Prostate gland (tissue), 2 donors: ENCODE data around the gene EPS8L3. TPM values are rescaled to one million over a fixed set of nuclear protein-coding genes. Genes with fewer than 3 reads are reported as not detected.

ENCODE experiments used
- DNase-seq: peaks from one replicate; pipeline ENCODE4 v3.0.0-alpha.2; 2019; ENCODE audit warnings: low spot score
- H3K27ac ChIP-seq, 2 donors: fragments of 200-600 bp; sonication (generic); 2 replicates each; pipeline ENCODE4 v1.5.1; 2017 to 2019
- H3K27me3 ChIP-seq: fragments of 200-600 bp; sonication (generic); replicated peaks from 2 replicates; pipeline ENCODE4 v1.5.1; 2019; ENCODE audit not compliant: insufficient read depth
- H3K36me3 ChIP-seq, 2 donors: fragments of 200-600 bp; sonication (generic); 1 replicate in 1 of 2; 2 replicates in 1 of 2; pipeline versions ENCODE4 v1.5.1 to v1.8.1; 2017 to 2019
- H3K4me1 ChIP-seq: fragments of 200-600 bp; sonication (generic); replicated peaks from 2 replicates; pipeline ENCODE4 v1.5.1; 2019
- H3K4me3 ChIP-seq, 2 donors: fragments of 200-600 bp; sonication (generic); 2 replicates each; pipeline ENCODE4 v1.5.1; 2017 to 2019
- H3K9me3 ChIP-seq: fragments of 200-600 bp; sonication (generic); 2 replicates; pipeline ENCODE4 v1.5.1; 2017
- POLR2A ChIP-seq: fragments of 450-650 bp; IDR thresholded peaks from one replicate; pipeline ENCODE4 v1.6.1; 2016; ENCODE audit warnings: antibody characterized with exemption, mild to moderate bottlenecking
- POLR2AphosphoS5 ChIP-seq: sonication (generic); formaldehyde crosslinking; IDR thresholded peaks from one replicate; pipeline ENCODE4 v1.6.1; 2017; ENCODE audit warnings: antibody characterized with exemption
- WGBS: methylation state at CpG from one replicate; pipeline ENCODE4 v1.1.5; 2018; 5-methylcytosine and 5-hydroxymethylcytosine counted together
- intact Hi-C: fragments of 100-400 bp; cut with DNase I; formaldehyde crosslinking; loops from one replicate; pipeline ENCODE4 v1.14.2; 2022
- total RNA-seq, 2 donors: library from RNA; depleted of rRNA; stranded (reverse); fragments of >200 nt; gene quantifications; one replicate each; pipeline ENCODE4 v1.1.0, GENCODE V29; 2016
- TF ChIP-seq, protein P1 (sequence below), 4 experiments: fragments of 200-600 bp in 2 of 4; fragments of 450-650 bp in 2 of 4; sonication (generic) in 2 of 4; IDR thresholded peaks; 1 replicate in 3 of 4; 2 replicates in 1 of 4; pipeline ENCODE4 v1.5.1; 2016 to 2019; ENCODE audit warnings: antibody characterized with exemption in 4 of 4, mild to moderate bottlenecking in 2 of 4, moderate library complexity in 2 of 4

EPS8L3 gene
- total RNA-seq, 2 donors from 2014 or later, result 0.34 TPM; not detected in 1

- intact Hi-C loops, result loop anchor here (5.0 kb wide), 1 partner anchor 116 kb away; the partner anchor contains the start of gene CSF1
- no peaks in the 10 kb centered on the region for H3K27me3 ChIP-seq
- 63% methylated on average over 7 of the region's 7 CpGs for WGBS
- TF ChIP-seq POLR2AphosphoS5, result no peak
- TF ChIP-seq POLR2A, result no peak
- TF ChIP-seq, protein P1, sequence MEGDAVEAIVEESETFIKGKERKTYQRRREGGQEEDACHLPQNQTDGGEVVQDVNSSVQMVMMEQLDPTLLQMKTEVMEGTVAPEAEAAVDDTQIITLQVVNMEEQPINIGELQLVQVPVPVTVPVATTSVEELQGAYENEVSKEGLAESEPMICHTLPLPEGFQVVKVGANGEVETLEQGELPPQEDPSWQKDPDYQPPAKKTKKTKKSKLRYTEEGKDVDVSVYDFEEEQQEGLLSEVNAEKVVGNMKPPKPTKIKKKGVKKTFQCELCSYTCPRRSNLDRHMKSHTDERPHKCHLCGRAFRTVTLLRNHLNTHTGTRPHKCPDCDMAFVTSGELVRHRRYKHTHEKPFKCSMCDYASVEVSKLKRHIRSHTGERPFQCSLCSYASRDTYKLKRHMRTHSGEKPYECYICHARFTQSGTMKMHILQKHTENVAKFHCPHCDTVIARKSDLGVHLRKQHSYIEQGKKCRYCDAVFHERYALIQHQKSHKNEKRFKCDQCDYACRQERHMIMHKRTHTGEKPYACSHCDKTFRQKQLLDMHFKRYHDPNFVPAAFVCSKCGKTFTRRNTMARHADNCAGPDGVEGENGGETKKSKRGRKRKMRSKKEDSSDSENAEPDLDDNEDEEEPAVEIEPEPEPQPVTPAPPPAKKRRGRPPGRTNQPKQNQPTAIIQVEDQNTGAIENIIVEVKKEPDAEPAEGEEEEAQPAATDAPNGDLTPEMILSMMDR (IDR thresholded peaks at IDR 0.05), result no peak
- H3K9me3 ChIP-seq, result no peaks in the 10 kb centered on the region
- H3K27ac ChIP-seq, result peak overlapping the region; percentile 11 to 26
- no peak for DNase-seq
- H3K4me3 ChIP-seq, result no peak overlapping the region
- no peaks in the 10 kb centered on the region for H3K4me1 ChIP-seq
- H3K36me3 ChIP-seq, result no peaks in the 10 kb centered on the region
Measured at GRCh38 chr1:109796484-109797302, 33.0 kb upstream of the EPS8L3 start.

DNA sequence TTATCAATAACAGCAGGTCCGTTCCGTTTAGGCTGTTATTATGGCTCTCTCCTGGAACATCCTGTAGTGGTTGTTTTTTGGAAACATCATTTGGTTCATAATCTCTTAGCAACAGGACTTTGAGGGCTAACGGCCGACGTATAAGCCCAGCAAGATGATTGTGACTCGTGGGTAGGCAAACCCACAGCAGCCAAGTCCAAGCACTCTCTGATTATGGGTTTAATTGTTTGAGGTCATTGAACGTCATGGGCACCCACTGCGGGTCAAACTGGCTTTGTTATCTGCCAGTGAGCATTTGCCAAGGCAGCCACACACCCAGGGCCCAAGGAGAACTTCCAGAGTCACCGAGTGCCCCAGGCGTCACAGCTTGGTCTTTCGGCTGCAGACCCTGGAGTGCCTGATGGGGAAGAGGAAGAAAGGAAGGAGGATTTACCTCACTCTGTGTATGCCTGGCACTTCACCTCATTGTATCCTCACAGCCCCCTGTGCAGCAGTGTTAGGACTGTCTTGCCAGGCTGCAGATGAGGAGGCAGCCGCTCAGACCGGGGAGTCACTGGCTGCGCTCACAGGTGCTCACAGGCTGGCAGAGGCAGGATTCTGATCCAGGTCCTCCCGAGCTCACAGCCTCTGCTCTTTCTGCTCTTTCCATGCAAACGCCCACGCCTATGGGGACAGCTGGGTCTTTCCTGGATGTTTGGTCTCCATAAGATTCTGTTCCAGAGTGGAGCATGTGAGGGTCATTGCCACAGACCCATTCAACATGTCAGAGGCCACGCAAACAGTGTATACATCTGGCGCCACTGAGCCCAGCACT is 30.8 kb upstream of the EPS8L3 start:
- H3K27me3 ChIP-seq, result no peaks in the 10 kb centered on the region
- intact Hi-C loops, result loop anchor here (5.0 kb wide), 2 partner anchors 118 to 188 kb away; partner anchors contain the start of genes AHCYL1 and CSF1
- H3K4me1 ChIP-seq, result no peaks in the 10 kb centered on the region
- no peak overlapping the region for H3K27ac ChIP-seq
- DNase-seq, result no peak
- H3K9me3 ChIP-seq, result no peaks in the 10 kb centered on the region
- no peaks in the 10 kb centered on the region for H3K36me3 ChIP-seq
- no peak overlapping the region for H3K4me3 ChIP-seq
- TF ChIP-seq POLR2A, result no peak
- no peak for TF ChIP-seq POLR2AphosphoS5
- TF ChIP-seq, protein P1 (IDR thresholded peaks at IDR 0.05), result no peak
- WGBS, result 93% methylated on average over 19 of the region's 19 CpGs

DNA sequence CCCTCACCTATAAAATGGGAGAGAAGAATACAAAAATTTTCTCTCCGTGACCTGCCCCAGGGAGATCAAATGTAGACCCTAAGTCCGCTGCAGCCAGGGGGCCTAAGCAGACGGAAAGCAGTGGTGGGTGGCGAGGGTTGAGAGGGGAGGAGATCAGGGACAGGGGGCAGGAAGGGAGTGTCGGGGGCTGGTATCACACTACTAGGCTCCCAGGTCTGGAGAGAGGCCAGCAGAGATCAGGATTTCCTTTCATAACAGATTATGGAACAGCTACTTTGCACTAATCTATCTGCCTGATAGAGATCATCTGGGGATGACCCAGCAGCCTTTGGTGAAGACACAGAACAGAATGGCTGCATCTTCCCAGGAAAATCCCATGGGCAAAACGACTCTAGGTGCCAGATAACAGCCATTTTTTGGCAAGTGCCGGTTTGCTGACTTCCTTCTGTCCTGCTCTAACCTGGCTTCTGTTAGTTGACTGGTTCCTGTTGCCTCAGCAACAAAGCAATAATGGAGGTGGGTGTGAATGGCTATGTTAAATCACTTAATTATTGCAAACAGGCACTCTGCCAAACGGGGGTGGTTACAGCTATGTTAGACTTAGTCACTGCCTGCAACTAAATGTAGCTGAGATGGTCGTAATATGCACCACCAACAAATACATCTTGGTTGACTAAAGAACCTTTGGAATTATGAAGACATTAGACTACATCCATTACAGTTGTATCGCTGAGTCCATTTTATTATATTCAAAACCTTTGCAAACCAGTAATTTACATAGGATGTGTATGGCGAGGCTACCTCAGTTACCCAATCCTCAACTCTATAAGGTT is 30.0 kb upstream of the EPS8L3 start:
- no peak for DNase-seq
- Histone ChIP-seq H3K27me3 (no peaks in the 10 kb centered on the region), H3K27ac (no peak overlapping the region), H3K36me3 (no peaks in the 10 kb centered on the region), H3K9me3 (no peaks in the 10 kb centered on the region), H3K4me3 (no peak overlapping the region), H3K4me1 (no peaks in the 10 kb centered on the region)
- TF ChIP-seq POLR2AphosphoS5 (no peak), POLR2A (no peak)
- TF ChIP-seq, protein P1 (IDR thresholded peaks at IDR 0.05), result no peak
- 63% methylated on average over 11 of the region's 11 CpGs for WGBS
- intact Hi-C loops, result loop anchor here (5.0 kb wide), 1 partner anchor 189 kb away; the partner anchor contains the start of gene AHCYL1

DNA sequence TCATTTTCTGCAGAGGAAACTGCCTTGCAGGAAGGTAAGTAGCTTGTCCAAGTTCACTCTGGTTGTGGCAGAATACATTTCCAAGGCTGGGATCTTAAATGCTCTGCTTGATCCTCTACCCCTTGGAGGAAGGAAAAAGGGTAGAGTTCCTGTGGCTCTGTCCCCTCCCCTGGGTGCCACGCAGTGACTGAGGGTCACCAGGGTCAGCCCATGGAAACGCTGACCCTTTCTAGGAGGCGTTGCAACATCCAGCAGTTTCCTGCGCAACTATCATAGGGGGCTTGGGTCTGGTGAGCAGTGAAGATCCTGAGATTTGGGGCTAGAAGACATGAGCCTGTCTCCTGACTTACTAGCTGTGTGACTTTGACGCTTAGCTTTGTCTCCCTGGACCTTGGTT is 29.4 kb upstream of the EPS8L3 start:
- no peaks in the 10 kb centered on the region for H3K4me1 ChIP-seq
- intact Hi-C loops, result loop anchor here (5.0 kb wide), 1 partner anchor 189 kb away; the partner anchor contains the start of gene AHCYL1

More for the DNA sequence above, 29.4 kb upstream of the EPS8L3 start:
- TF ChIP-seq, protein P1 (IDR thresholded peaks at IDR 0.05), result no peak
- TF ChIP-seq POLR2A, result no peak
- TF ChIP-seq POLR2AphosphoS5, result no peak
- Histone ChIP-seq H3K36me3 (no peaks in the 10 kb centered on the region), H3K27ac (no peak overlapping the region), H3K4me3 (no peak overlapping the region), H3K27me3 (no peaks in the 10 kb centered on the region), H3K9me3 (no peaks in the 10 kb centered on the region)
- 80% methylated on average over 5 of the region's 5 CpGs for WGBS
- no peak for DNase-seq
